Measurements from ENCODE around the gene CYGB.

GRCh38 chr17:76584427-76585032 lies 47.0 kb upstream of the CYGB start:
- TF ChIP-seq CTCF (IDR thresholded peaks at IDR 0.05) (no peak), POLR2A (IDR thresholded peaks at IDR 0.05) (no peak)

All from adrenal gland (tissue), 5 donors.